GM12878 (cell line): ENCODE data around the gene TTC39B. TPM values are rescaled to one million over a fixed set of nuclear protein-coding genes. Genes with fewer than 3 reads are reported as not detected.

Experiments used
- ATAC-seq: fragments of 200-7000 bp; cut with Tn5 transposase; 3 replicates; pipeline ENCODE4 v1.9.1; 2020; ENCODE audit warnings: mild to moderate bottlenecking, moderate library complexity
- BruUV-seq: library from RNA; stranded (reverse); fragments of 400-500 nt; replicated peaks from 2 replicates; lab custom pipeline; 2021; lab: Mats Ljungman, UMichigan
- CTCF ChIA-PET: fragments of 300-600 bp; sonication (Branson Sonifier 250); formaldehyde crosslinking; extraction: SDS; loops from one replicate; lab custom pipeline; 2021; ENCODE audit warnings: inconsistent platforms; lab: Yijun Ruan, JAX
- POLR2A ChIA-PET: fragments of 350-600 bp; formaldehyde crosslinking; extraction: SDS; loops from one replicate; lab custom pipeline; 2021; ENCODE audit warnings: inconsistent platforms; lab: Charles Lee
- RAD21 ChIA-PET: fragments of 300-600 bp; sonication (Branson Sonifier 250); formaldehyde crosslinking; loops from one replicate; lab custom pipeline; 2023; ENCODE audit warnings: antibody characterized with exemption; ENCODE audit not compliant: unreplicated experiment; lab: Charles Lee
- SMC1A ChIA-PET: fragments of 300-600 bp; sonication (Branson Sonifier 250); formaldehyde crosslinking; loops from one replicate; lab custom pipeline; 2023; ENCODE audit not compliant: unreplicated experiment, uncharacterized antibody; lab: Charles Lee
- DNase-seq: peaks from one replicate; pipeline ENCODE4 v3.0.0-alpha.2; 2011; ENCODE audit warnings: low read depth, low spot score
- FAIRE-seq: peaks from 3 replicates; lab custom pipeline; 2011; peaks lifted over from hg19 to GRCh38; lab: Jason Lieb, UNC
- H2AFZ ChIP-seq: 2 replicates; pipeline ENCODE4 v1.6.0; 2011; ENCODE audit warnings: low read depth, low read length, control low read depth; ENCODE audit not compliant: control insufficient read depth
- H3K27ac ChIP-seq: 2 replicates; pipeline ENCODE4 v1.5.1; 2011; ENCODE audit warnings: control low read depth; ENCODE audit not compliant: control insufficient read depth, insufficient read depth
- H3K27me3 ChIP-seq, 2 experiments: replicated peaks in 1 of 2; 2 replicates each; pipeline versions ENCODE4 v1.6.0 to v1.6.1; 2011; ENCODE audit warnings: low read length in 1 of 2; ENCODE audit not compliant: control insufficient read depth in 2 of 2, insufficient read depth in 2 of 2
- H3K36me3 ChIP-seq, 2 experiments: 2 replicates each; pipeline ENCODE4 v1.5.1; 2011; ENCODE audit warnings: low read length in 1 of 2; ENCODE audit not compliant: control insufficient read depth in 2 of 2, insufficient read depth in 2 of 2
- H3K4me1 ChIP-seq: 2 replicates; pipeline ENCODE4 v1.6.1; 2011; ENCODE audit warnings: mild to moderate bottlenecking, low read length, moderate library complexity, mixed read lengths; ENCODE audit not compliant: control insufficient read depth, insufficient read depth
- H3K4me2 ChIP-seq: 2 replicates; pipeline ENCODE4 v1.6.0; 2011; ENCODE audit warnings: control low read depth; ENCODE audit not compliant: control insufficient read depth, insufficient read depth
- H3K4me3 ChIP-seq: fragments of 200-600 bp; sonication (generic); 2 replicates; pipeline ENCODE4 v1.5.1; 2016
- H3K79me2 ChIP-seq: 2 replicates; pipeline ENCODE4 v1.6.0; 2011; ENCODE audit warnings: low read length; ENCODE audit not compliant: control insufficient read depth, insufficient read depth
- H3K9ac ChIP-seq: 2 replicates; pipeline ENCODE4 v1.8.0; 2011; ENCODE audit warnings: low read length, control low read depth, mixed read lengths; ENCODE audit not compliant: control insufficient read depth, insufficient read depth
- H3K9me3 ChIP-seq: replicated peaks from 3 replicates; pipeline ENCODE4 v1.5.1; 2011; ENCODE audit warnings: mild to moderate bottlenecking, low read length; ENCODE audit not compliant: control insufficient read depth, insufficient read depth
- H4K20me1 ChIP-seq: 2 replicates; pipeline ENCODE4 v1.6.0; 2011; ENCODE audit not compliant: control insufficient read depth, insufficient read depth
- CHD1 ChIP-seq: IDR thresholded peaks from 2 replicates; pipeline ENCODE4 v1.6.1; 2012; ENCODE audit warnings: low read depth, low read length, improper control_type of control experiment
- FOXK2 ChIP-seq: fragments of 450-650 bp; IDR thresholded peaks from 2 replicates; pipeline ENCODE4 v1.6.1; 2017; ENCODE audit warnings: mild to moderate bottlenecking, moderate library complexity
- GATAD2B ChIP-seq: fragments of 450-650 bp; conservative IDR thresholded peaks from 2 replicates; pipeline ENCODE4 v1.6.1; 2017; ENCODE audit warnings: low read depth, mild to moderate bottlenecking, moderate library complexity
- HDAC6 ChIP-seq: fragments of 200-600 bp; sonication (generic); IDR thresholded peaks from one replicate; pipeline ENCODE4 v1.8.0; 2017; ENCODE audit warnings: antibody characterized with exemption; ENCODE audit not compliant: unreplicated experiment
- JUND ChIP-seq: IDR thresholded peaks from 2 replicates; pipeline ENCODE4 v1.6.1; 2012; ENCODE audit warnings: low read depth, mild to moderate bottlenecking, low read length, improper control_type of control experiment, moderate library complexity
- MXI1 ChIP-seq: fragments of 150-350 bp; IDR thresholded peaks from 2 replicates; pipeline ENCODE4 v1.6.1; 2011; ENCODE audit warnings: low read depth, mild to moderate bottlenecking, inconsistent platforms, low read length, improper control_type of control experiment
- SMC3 ChIP-seq: IDR thresholded peaks from 2 replicates; pipeline ENCODE4 v1.6.1; 2011; ENCODE audit warnings: low read length, improper control_type of control experiment, borderline replicate concordance
- YBX1 ChIP-seq: fragments of 450-650 bp; IDR thresholded peaks from 2 replicates; pipeline ENCODE4 v1.6.1; 2016; ENCODE audit warnings: antibody characterized with exemption
- ZNF217 ChIP-seq: fragments of 450-650 bp; IDR thresholded peaks from 2 replicates; pipeline ENCODE4 v1.6.1; 2017; ENCODE audit warnings: antibody characterized with exemption, mild to moderate bottlenecking
- WGBS: methylation state at CpG from one replicate; pipeline ENCODE4 v1.1.6; 2016; ENCODE audit warnings: low lambda C conversion rate; ENCODE audit not compliant: insufficient replicate concordance, insufficient coverage; ENCODE audit errors: missing lambda C conversion rate; 5-methylcytosine and 5-hydroxymethylcytosine counted together
- in situ Hi-C: fragments of 300-500 bp; cut with MboI; formaldehyde crosslinking; loops from 9 replicates; pipeline ENCODE4 v1.14.3; 2018; ENCODE audit warnings: mixed read lengths
- intact Hi-C: fragments of 100-400 bp; cut with micrococcal nuclease; formaldehyde crosslinking; loops from one replicate; pipeline ENCODE4 v1.14.2; 2022; ENCODE audit not compliant: unreplicated experiment
- polyA plus RNA-seq, 11 experiments: library from polyadenylated mRNA; depleted of rRNA in 4 of 11; unstranded in 6 of 11; stranded (reverse) in 5 of 11; fragments of >200 nt; fragmentation: Nextera tagmentation in 4 of 11; fragmentation: Illumina TruSeq in 1 of 11; extraction: Ambion mirVana in 4 of 11; extraction: Trizol in 1 of 11; gene quantifications; 1 replicate in 1 of 11; 2 replicates in 10 of 11; pipeline versions ENCODE4 v1.2.1 to v1.2.3, GENCODE V29; 2011 to 2016; ENCODE audit warnings: inconsistent platforms in 2 of 11, missing spikeins in 2 of 11, low read depth in 1 of 11
- total RNA-seq, 4 experiments: library from RNA; depleted of rRNA in 3 of 4; stranded (reverse); fragments of >200 nt in 3 of 4; fragmentation: Illumina TruSeq in 1 of 4; extraction: Trizol in 1 of 4; gene quantifications; 2 replicates each; pipeline versions ENCODE4 v1.2.1 to v1.2.3, GENCODE V29; 2013 to 2021
- TF ChIP-seq, protein P1 (sequence below): fragments of 450-650 bp; IDR thresholded peaks from 2 replicates; pipeline ENCODE4 v1.6.1; 2014; ENCODE audit warnings: mild to moderate bottlenecking
- TF ChIP-seq, protein P2 (sequence below): IDR thresholded peaks from 2 replicates; pipeline ENCODE4 v1.6.1; 2012; ENCODE audit warnings: improper control_type of control experiment, low read depth, low read length; ENCODE audit not compliant: insufficient replicate concordance
- TF ChIP-seq, protein P3 (sequence below): fragments of 450-650 bp; IDR thresholded peaks from 2 replicates; pipeline ENCODE4 v1.6.1; 2017; ENCODE audit warnings: borderline replicate concordance
- TF ChIP-seq, protein P4 (sequence below): fragments of 450-650 bp; IDR thresholded peaks from 2 replicates; pipeline ENCODE4 v1.6.1; 2016; ENCODE audit warnings: mild to moderate bottlenecking

TTC39B gene
- total and polyA plus RNA-seq, 10 of the 15 experiments (the other 5 are each of a cell fraction or from before 2014, with no cell fraction given), result 0.68 to 2.5 (median 1.5) TPM

DNA sequence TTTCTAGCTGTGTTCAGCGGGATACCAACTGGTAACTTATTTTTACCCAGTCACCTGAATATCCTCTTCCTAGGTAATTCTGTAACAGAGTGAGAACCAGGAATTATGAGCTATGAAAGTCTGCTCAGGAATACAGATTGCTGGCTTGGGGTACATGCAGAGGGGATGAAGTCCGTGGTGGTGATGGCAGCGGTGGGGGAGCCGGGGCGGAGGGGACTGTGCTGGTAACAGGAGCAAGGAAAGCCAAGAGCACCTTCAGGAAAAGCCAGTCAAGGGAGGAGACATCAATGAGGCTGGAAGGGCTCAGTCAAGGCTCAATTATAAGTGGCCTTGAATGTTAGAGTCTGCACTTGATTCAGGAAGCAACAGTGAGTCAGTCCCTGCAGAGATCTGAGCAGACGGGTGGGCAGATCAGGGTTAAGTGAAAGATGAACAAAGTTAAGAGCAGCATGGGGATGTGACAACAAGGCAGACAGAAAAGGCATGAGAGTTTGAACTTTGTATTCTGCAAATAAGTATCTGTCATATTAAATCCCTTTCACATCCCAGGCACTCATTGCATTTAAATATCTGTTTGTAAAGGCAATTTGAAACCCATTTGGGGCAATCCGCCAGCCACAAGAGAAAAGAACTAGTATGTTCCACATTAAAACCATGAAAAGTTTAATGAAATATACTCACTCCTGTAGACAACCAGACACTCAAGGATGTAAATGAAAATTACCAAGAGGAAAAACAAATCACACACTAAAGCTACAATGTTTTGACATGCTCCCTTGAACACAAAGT, 101.2 kb downstream of the TTC39B start (continued):
- TF ChIP-seq HDAC6, result no peak
- no peak for TF ChIP-seq GATAD2B

DNA sequence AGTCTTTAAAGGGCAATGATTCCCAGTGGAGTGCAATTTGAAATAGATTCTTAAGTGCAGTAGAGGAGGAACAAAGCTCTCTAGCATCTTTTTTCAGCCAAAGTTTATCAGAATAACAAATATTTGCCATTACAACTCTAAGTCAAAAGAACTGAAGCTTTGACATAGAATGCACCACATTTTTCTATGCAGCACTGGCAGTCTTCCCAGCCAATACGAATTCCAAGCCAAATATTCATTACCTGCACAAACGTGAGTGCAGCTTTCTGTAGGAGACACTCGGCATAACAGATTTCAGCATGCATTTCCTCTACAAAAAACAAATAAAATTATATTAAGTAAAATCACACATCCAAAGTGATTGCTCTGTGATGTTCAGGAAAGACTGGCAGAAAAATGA, 103.4 kb downstream of the TTC39B start:
- ChIA-PET RAD21 (no interaction called here), POLR2A (no interaction called here), CTCF (interaction anchor here (0.6 to 1.1 kb wide), 3 partner anchors 9 to 69 kb away, joined by 3 to 5 read pairs (median 3); no protein-coding TSS in a partner anchor), SMC1A (no interaction called here)
- intact Hi-C loops, result no loop called here
- H2AFZ ChIP-seq, result no peak overlapping the region
- H3K4me2 ChIP-seq, result no peak overlapping the region
- TF ChIP-seq MXI1 (no peak), FOXK2 (no peak), GATAD2B (no peak), JUND (no peak), CHD1 (no peak), SMC3 (no peak), YBX1 (no peak), ZNF217 (no peak)
- TF ChIP-seq, protein P1, sequence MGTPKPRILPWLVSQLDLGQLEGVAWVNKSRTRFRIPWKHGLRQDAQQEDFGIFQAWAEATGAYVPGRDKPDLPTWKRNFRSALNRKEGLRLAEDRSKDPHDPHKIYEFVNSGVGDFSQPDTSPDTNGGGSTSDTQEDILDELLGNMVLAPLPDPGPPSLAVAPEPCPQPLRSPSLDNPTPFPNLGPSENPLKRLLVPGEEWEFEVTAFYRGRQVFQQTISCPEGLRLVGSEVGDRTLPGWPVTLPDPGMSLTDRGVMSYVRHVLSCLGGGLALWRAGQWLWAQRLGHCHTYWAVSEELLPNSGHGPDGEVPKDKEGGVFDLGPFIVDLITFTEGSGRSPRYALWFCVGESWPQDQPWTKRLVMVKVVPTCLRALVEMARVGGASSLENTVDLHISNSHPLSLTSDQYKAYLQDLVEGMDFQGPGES, result no peak
- TF ChIP-seq, protein P2, sequence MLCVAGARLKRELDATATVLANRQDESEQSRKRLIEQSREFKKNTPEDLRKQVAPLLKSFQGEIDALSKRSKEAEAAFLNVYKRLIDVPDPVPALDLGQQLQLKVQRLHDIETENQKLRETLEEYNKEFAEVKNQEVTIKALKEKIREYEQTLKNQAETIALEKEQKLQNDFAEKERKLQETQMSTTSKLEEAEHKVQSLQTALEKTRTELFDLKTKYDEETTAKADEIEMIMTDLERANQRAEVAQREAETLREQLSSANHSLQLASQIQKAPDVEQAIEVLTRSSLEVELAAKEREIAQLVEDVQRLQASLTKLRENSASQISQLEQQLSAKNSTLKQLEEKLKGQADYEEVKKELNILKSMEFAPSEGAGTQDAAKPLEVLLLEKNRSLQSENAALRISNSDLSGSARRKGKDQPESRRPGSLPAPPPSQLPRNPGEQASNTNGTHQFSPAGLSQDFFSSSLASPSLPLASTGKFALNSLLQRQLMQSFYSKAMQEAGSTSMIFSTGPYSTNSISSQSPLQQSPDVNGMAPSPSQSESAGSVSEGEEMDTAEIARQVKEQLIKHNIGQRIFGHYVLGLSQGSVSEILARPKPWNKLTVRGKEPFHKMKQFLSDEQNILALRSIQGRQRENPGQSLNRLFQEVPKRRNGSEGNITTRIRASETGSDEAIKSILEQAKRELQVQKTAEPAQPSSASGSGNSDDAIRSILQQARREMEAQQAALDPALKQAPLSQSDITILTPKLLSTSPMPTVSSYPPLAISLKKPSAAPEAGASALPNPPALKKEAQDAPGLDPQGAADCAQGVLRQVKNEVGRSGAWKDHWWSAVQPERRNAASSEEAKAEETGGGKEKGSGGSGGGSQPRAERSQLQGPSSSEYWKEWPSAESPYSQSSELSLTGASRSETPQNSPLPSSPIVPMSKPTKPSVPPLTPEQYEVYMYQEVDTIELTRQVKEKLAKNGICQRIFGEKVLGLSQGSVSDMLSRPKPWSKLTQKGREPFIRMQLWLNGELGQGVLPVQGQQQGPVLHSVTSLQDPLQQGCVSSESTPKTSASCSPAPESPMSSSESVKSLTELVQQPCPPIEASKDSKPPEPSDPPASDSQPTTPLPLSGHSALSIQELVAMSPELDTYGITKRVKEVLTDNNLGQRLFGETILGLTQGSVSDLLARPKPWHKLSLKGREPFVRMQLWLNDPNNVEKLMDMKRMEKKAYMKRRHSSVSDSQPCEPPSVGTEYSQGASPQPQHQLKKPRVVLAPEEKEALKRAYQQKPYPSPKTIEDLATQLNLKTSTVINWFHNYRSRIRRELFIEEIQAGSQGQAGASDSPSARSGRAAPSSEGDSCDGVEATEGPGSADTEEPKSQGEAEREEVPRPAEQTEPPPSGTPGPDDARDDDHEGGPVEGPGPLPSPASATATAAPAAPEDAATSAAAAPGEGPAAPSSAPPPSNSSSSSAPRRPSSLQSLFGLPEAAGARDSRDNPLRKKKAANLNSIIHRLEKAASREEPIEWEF, result no peak
- TF ChIP-seq, protein P3, sequence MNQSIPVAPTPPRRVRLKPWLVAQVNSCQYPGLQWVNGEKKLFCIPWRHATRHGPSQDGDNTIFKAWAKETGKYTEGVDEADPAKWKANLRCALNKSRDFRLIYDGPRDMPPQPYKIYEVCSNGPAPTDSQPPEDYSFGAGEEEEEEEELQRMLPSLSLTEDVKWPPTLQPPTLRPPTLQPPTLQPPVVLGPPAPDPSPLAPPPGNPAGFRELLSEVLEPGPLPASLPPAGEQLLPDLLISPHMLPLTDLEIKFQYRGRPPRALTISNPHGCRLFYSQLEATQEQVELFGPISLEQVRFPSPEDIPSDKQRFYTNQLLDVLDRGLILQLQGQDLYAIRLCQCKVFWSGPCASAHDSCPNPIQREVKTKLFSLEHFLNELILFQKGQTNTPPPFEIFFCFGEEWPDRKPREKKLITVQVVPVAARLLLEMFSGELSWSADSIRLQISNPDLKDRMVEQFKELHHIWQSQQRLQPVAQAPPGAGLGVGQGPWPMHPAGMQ, result no peak
- TF ChIP-seq, protein P4, sequence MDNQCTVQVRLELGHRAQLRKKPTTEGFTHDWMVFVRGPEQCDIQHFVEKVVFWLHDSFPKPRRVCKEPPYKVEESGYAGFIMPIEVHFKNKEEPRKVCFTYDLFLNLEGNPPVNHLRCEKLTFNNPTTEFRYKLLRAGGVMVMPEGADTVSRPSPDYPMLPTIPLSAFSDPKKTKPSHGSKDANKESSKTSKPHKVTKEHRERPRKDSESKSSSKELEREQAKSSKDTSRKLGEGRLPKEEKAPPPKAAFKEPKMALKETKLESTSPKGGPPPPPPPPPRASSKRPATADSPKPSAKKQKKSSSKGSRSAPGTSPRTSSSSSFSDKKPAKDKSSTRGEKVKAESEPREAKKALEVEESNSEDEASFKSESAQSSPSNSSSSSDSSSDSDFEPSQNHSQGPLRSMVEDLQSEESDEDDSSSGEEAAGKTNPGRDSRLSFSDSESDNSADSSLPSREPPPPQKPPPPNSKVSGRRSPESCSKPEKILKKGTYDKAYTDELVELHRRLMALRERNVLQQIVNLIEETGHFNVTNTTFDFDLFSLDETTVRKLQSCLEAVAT, result no peak
- BruUV-seq, result no TSS peak
- no peak overlapping the region for H3K9ac ChIP-seq
- no peak for DNase-seq
- no peak for FAIRE-seq
- no peaks in the 10 kb centered on the region for H3K79me2 ChIP-seq
- H3K27ac ChIP-seq, result no peak overlapping the region
- H3K27me3 ChIP-seq, result no peaks in the 10 kb centered on the region
- no peak for ATAC-seq
- no peak overlapping the region for H3K4me3 ChIP-seq
- H3K4me1 ChIP-seq, result no peaks in the 10 kb centered on the region
- in situ Hi-C loops, result no loop called here
- WGBS, result 46% methylated on average over 3 of the region's 3 CpGs
- H3K36me3 ChIP-seq, result no peaks in the 10 kb centered on the region
- no peaks in the 10 kb centered on the region for H4K20me1 ChIP-seq
- no peaks in the 10 kb centered on the region; the same call in 2 of the 3 replicates for H3K9me3 ChIP-seq
